H1 (cell line): ENCODE data around the gene PTPRE. TPM values are rescaled to one million over a fixed set of nuclear protein-coding genes. Genes with fewer than 3 reads are reported as not detected.

Source experiments
- CTCF ChIA-PET: fragments of 300-600 bp; sonication (Branson Sonifier 250); formaldehyde crosslinking; loops from one replicate; lab custom pipeline; 2021; ENCODE audit not compliant: partially characterized antibody; lab: Charles Lee
- POLR2A ChIA-PET: fragments of 300-600 bp; sonication (Branson Sonifier 250); formaldehyde crosslinking; loops from one replicate; lab custom pipeline; 2021; ENCODE audit warnings: inconsistent platforms; ENCODE audit not compliant: partially characterized antibody; lab: Charles Lee
- DNase-seq, 2 experiments: peaks; one replicate each; pipeline versions ENCODE4 v3.0.0 to v3.0.0-alpha.2; 2010 to 2022; ENCODE audit warnings: low spot score in 2 of 2, low read depth in 1 of 2, mixed read lengths in 1 of 2
- FAIRE-seq: peaks from 2 replicates; lab custom pipeline; 2011; peaks lifted over from hg19 to GRCh38; lab: Jason Lieb, UNC
- H2AFZ ChIP-seq: 2 replicates; pipeline ENCODE4 v1.8.1; 2012; ENCODE audit warnings: low read length, inconsistent platforms
- H2AK5ac ChIP-seq: 2 replicates; pipeline ENCODE4 v1.6.1; 2013; ENCODE audit warnings: low read depth, low read length
- H2BK120ac ChIP-seq: replicated peaks from 2 replicates; pipeline ENCODE3; 2013; ENCODE audit warnings: low read depth, low read length, inconsistent platforms
- H2BK12ac ChIP-seq: 2 replicates; pipeline ENCODE4 v1.6.1; 2013; ENCODE audit warnings: low read depth, low read length
- H2BK15ac ChIP-seq: 2 replicates; pipeline ENCODE4 v1.6.1; 2013; ENCODE audit warnings: low read length
- H2BK20ac ChIP-seq: 2 replicates; pipeline ENCODE4 v1.6.1; 2013; ENCODE audit warnings: low read length
- H2BK5ac ChIP-seq: 2 replicates; pipeline ENCODE4 v1.6.1; 2013; ENCODE audit warnings: low read depth, low read length
- H3K14ac ChIP-seq: 2 replicates; pipeline ENCODE4 v1.6.1; 2013; ENCODE audit warnings: inconsistent platforms; ENCODE audit not compliant: insufficient read length
- H3K18ac ChIP-seq: 2 replicates; pipeline ENCODE4 v1.6.1; 2013; ENCODE audit warnings: low read length; ENCODE audit errors: extremely low read depth
- H3K23ac ChIP-seq: 2 replicates; pipeline ENCODE4 v1.6.1; 2013; ENCODE audit warnings: inconsistent platforms; ENCODE audit not compliant: insufficient read length
- H3K23me2 ChIP-seq: 2 replicates; pipeline ENCODE4 v1.6.1; 2013; ENCODE audit warnings: low read depth, low read length
- H3K27ac ChIP-seq: 2 replicates; pipeline ENCODE4 v1.6.1; 2011; ENCODE audit warnings: low read depth, low read length, inconsistent platforms
- H3K27me3 ChIP-seq, 4 experiments: replicated peaks in 1 of 4; 1 replicate in 1 of 4; 2 replicates in 3 of 4; pipeline versions ENCODE4 v1.6.1 to v1.8.1; 2011 to 2013; ENCODE audit warnings: low read length in 3 of 4, mild to moderate bottlenecking in 3 of 4, inconsistent platforms in 2 of 4, mixed read lengths in 2 of 4, moderate library complexity in 1 of 4; ENCODE audit not compliant: control insufficient read depth in 3 of 4, insufficient read depth in 3 of 4; ENCODE audit errors: extremely low read depth in 1 of 4
- H3K36me3 ChIP-seq, 4 experiments: 2 replicates each; pipeline versions ENCODE4 v1.6.1 to v1.8.1; 2011 to 2013; ENCODE audit warnings: mild to moderate bottlenecking in 4 of 4, low read length in 3 of 4, moderate library complexity in 2 of 4, control low read depth in 1 of 4, inconsistent platforms in 1 of 4; ENCODE audit not compliant: insufficient read depth in 4 of 4, control insufficient read depth in 2 of 4
- H3K4ac ChIP-seq: replicated peaks from 2 replicates; pipeline ENCODE3; 2013; ENCODE audit warnings: low read length, low read depth, mixed read lengths, inconsistent platforms; ENCODE audit not compliant: insufficient read length
- H3K4me1 ChIP-seq, 4 experiments: replicated peaks in 1 of 4; 1 replicate in 1 of 4; 2 replicates in 3 of 4; pipeline versions ENCODE4 v1.6.1 to v1.8.1; 2011 to 2013; ENCODE audit warnings: low read length in 3 of 4, inconsistent platforms in 2 of 4, mixed read lengths in 1 of 4; ENCODE audit not compliant: insufficient read depth in 4 of 4, control insufficient read depth in 3 of 4
- H3K4me2 ChIP-seq, 2 experiments: 2 replicates each; pipeline versions ENCODE4 v1.6.1 to v1.8.1; 2011 to 2013; ENCODE audit warnings: low read depth in 2 of 2, low read length in 2 of 2, control low read depth in 1 of 2, inconsistent platforms in 1 of 2, mild to moderate bottlenecking in 1 of 2; ENCODE audit not compliant: insufficient read depth in 1 of 2
- H3K4me3 ChIP-seq, 4 experiments: fragments of 200-600, 300-600 bp in 1 of 4; sonication (generic), shearing (Covaris generic), sonication (Bioruptor Twin) in 1 of 4; 2 replicates each; pipeline versions ENCODE4 v1.5.1 to v1.8.1; 2011 to 2016; ENCODE audit warnings: low read length in 4 of 4, low read depth in 3 of 4, control low read depth in 2 of 4, inconsistent platforms in 2 of 4, mild to moderate bottlenecking in 2 of 4, mixed read lengths in 1 of 4, moderate library complexity in 1 of 4; ENCODE audit not compliant: insufficient read depth in 2 of 4; ENCODE audit errors: extremely low read depth in 1 of 4
- H3K56ac ChIP-seq: replicated peaks from 2 replicates; pipeline ENCODE3; 2013; ENCODE audit warnings: low read depth, mild to moderate bottlenecking, mixed read lengths, low read length, inconsistent platforms; ENCODE audit not compliant: insufficient read length
- H3K79me1 ChIP-seq: 2 replicates; pipeline ENCODE4 v1.6.1; 2013; ENCODE audit warnings: low read depth, low read length, control low read depth
- H3K79me2 ChIP-seq, 2 experiments: 2 replicates each; pipeline versions ENCODE4 v1.6.1 to v1.8.1; 2012 to 2013; ENCODE audit warnings: low read length in 2 of 2, mild to moderate bottlenecking in 2 of 2, inconsistent platforms in 1 of 2; ENCODE audit not compliant: insufficient read depth in 2 of 2, control insufficient read depth in 1 of 2
- H3K9ac ChIP-seq, 4 experiments: replicated peaks in 1 of 4; 1 replicate in 1 of 4; 2 replicates in 3 of 4; pipeline versions ENCODE4 v1.6.1 to v1.8.1; 2011 to 2013; ENCODE audit warnings: low read depth in 3 of 4, low read length in 3 of 4, control low read depth in 2 of 4, mild to moderate bottlenecking in 2 of 4, moderate library complexity in 2 of 4, inconsistent platforms in 1 of 4; ENCODE audit errors: extremely low read depth in 1 of 4
- H3K9me3 ChIP-seq, 2 experiments: 2 replicates each; pipeline versions ENCODE4 v1.6.1 to v1.8.1; 2012 to 2013; ENCODE audit warnings: mild to moderate bottlenecking in 2 of 2, moderate library complexity in 2 of 2, control low read depth in 1 of 2, inconsistent platforms in 1 of 2, low read depth in 1 of 2, low read length in 1 of 2, mixed read lengths in 1 of 2; ENCODE audit not compliant: insufficient read depth in 2 of 2
- H4K20me1 ChIP-seq, 2 experiments: replicated peaks in 1 of 2; 2 replicates each; pipeline versions ENCODE3 to v1.8.1; 2011 to 2013; ENCODE audit warnings: inconsistent platforms in 2 of 2, low read length in 2 of 2, mild to moderate bottlenecking in 1 of 2; ENCODE audit not compliant: insufficient read depth in 2 of 2, control insufficient read depth in 1 of 2
- H4K5ac ChIP-seq: 2 replicates; pipeline ENCODE4 v1.6.1; 2013; ENCODE audit warnings: low read length, low read depth, mixed read lengths, inconsistent platforms; ENCODE audit not compliant: insufficient read length
- H4K8ac ChIP-seq: 2 replicates; pipeline ENCODE4 v1.8.0; 2013; ENCODE audit warnings: mild to moderate bottlenecking, moderate library complexity, low read length, inconsistent platforms; ENCODE audit not compliant: insufficient read depth; ENCODE audit errors: extremely low read depth
- H4K91ac ChIP-seq: replicated peaks from 2 replicates; pipeline ENCODE3; 2013; ENCODE audit warnings: low read length, mixed read lengths, inconsistent platforms; ENCODE audit not compliant: insufficient read length
- EP300 ChIP-seq, 2 experiments: IDR thresholded peaks; 1 replicate in 1 of 2; 2 replicates in 1 of 2; pipeline ENCODE4 v1.6.1; 2011 to 2012; ENCODE audit warnings: low read depth in 2 of 2, low read length in 2 of 2, mild to moderate bottlenecking in 2 of 2, borderline replicate concordance in 1 of 2, inconsistent platforms in 1 of 2, moderate library complexity in 1 of 2
- KDM4A ChIP-seq: IDR thresholded peaks from one replicate; pipeline ENCODE4 v1.7.1; 2012; ENCODE audit warnings: low read depth, mild to moderate bottlenecking, moderate library complexity, low read length, inconsistent platforms; ENCODE audit not compliant: severe bottlenecking
- MAFK ChIP-seq: IDR thresholded peaks from 2 replicates; pipeline ENCODE4 v1.6.1; 2012; ENCODE audit warnings: low read depth, mild to moderate bottlenecking, improper control_type of control experiment, low read length
- TEAD4 ChIP-seq: IDR thresholded peaks from 2 replicates; pipeline ENCODE4 v1.6.1; 2012; ENCODE audit warnings: low read depth, low read length, inconsistent platforms, mixed read lengths
- USF2 ChIP-seq: IDR thresholded peaks from 2 replicates; pipeline ENCODE4 v1.6.1; 2011; ENCODE audit warnings: low read length, improper control_type of control experiment
- WGBS, 2 experiments: shearing (Covaris generic) in 1 of 2; methylation state at CpG; one replicate each; pipeline versions ENCODE4 v1.1.6 to v1.1.7; 2013 to 2015; ENCODE audit warnings: low lambda C conversion rate in 2 of 2, mixed read lengths in 2 of 2, inconsistent platforms in 1 of 2, low coverage in 1 of 2, missing lambda C conversion rate in 1 of 2; ENCODE audit not compliant: insufficient replicate concordance in 2 of 2, insufficient coverage in 1 of 2, insufficient read length in 1 of 2; ENCODE audit errors: extremely low coverage in 1 of 2, missing lambda C conversion rate in 1 of 2; 5-methylcytosine and 5-hydroxymethylcytosine counted together
- polyA plus RNA-seq, 7 experiments: library from polyadenylated mRNA; depleted of rRNA in 3 of 7; stranded (reverse) in 5 of 7; unstranded in 2 of 7; fragments of >200 nt in 5 of 7; fragments of 200-250 nt in 2 of 7; gene quantifications; 1 replicate in 5 of 7; 2 replicates in 1 of 7; 4 replicates in 1 of 7; pipeline versions ENCODE4 v1.2.1 to v1.2.3, GENCODE V29; 2011 to 2013; ENCODE audit warnings: missing spikeins in 2 of 7, mixed read lengths in 2 of 7
- total RNA-seq: library from RNA; stranded (reverse); fragmentation: NEBNext Ultra II Directional; extraction: Animal tissue kit (Norgen Biotek cat#: 25700); gene quantifications from 2 replicates; pipeline ENCODE4 v1.2.1, GENCODE V29; 2021

The PTPRE gene
- total and polyA plus RNA-seq, 2 of the 8 experiments (the other 6 are each of a cell fraction or from before 2014, with no cell fraction given) = 0.33 to 0.54 TPM

- POLR2A ChIA-PET = no interaction called here
Measured at GRCh38 chr10:127890216-127890615, 16.7 kb upstream of the PTPRE start.

More at GRCh38 chr10:127890216-127890615, 16.7 kb upstream of the PTPRE start:
- Histone ChIP-seq H2BK5ac (no peak overlapping the region), H3K56ac (no peak overlapping the region), H2BK15ac (no peak overlapping the region), H3K36me3 (no peaks in the 10 kb centered on the region), H3K27me3 (no peaks in the 10 kb centered on the region), H3K4me1 (no peaks in the 10 kb centered on the region), H3K4ac (no peak overlapping the region), H3K23ac (no peak overlapping the region), H3K79me1 (no peaks in the 10 kb centered on the region), H2BK12ac (no peak overlapping the region), H4K91ac (no peak overlapping the region), H2AFZ (no peak overlapping the region), H3K23me2 (no peaks in the 10 kb centered on the region), H2AK5ac (no peak overlapping the region), H2BK20ac (no peak overlapping the region), H3K27ac (no peak overlapping the region), H3K9me3 (no peaks in the 10 kb centered on the region), H4K20me1 (no peaks in the 10 kb centered on the region), H4K8ac (no peak overlapping the region), H4K5ac (no peak overlapping the region), H3K9ac (no peak overlapping the region), H3K14ac (no peak overlapping the region), H3K4me2 (no peak overlapping the region), H3K4me3 (no peak overlapping the region), H3K18ac (no peak overlapping the region), H3K79me2 (no peaks in the 10 kb centered on the region), H2BK120ac (no peak overlapping the region)
- no peak for DNase-seq
- CTCF ChIA-PET = interaction anchor here (0.5 to 1.8 kb wide), 5 partner anchors 9 to 179 kb away, joined by 3 to 4 read pairs (median 3); no protein-coding TSS in a partner anchor
- 98% methylated on average over 3 of the region's 3 CpGs; no CpG with 5 or more reads in 1 of the 2 experiments for WGBS, 2 experiments
- FAIRE-seq = no peak
- TF ChIP-seq KDM4A (no peak), EP300 (IDR thresholded peaks at IDR 0.05; ENCODE audit: borderline replicate concordance in 1 of 2, low read depth in 2 of 2, low read length in 2 of 2) (no peak), TEAD4 (no peak), MAFK (no peak), USF2 (no peak)
